ENCODE data around the gene DUSP22.

The DUSP22 gene

GRCh38 chr6:384898-385297 lies 92.6 kb downstream of the DUSP22 start:
- DNase-seq, result no peak

GRCh38 chr6:385614-386013 lies 93.3 kb downstream of the DUSP22 start:
- DNase-seq, result no peak

- DNase-seq, result no peak
These were observed 94.5 kb downstream of the DUSP22 start for GRCh38 chr6:386688-387266.

DNA sequence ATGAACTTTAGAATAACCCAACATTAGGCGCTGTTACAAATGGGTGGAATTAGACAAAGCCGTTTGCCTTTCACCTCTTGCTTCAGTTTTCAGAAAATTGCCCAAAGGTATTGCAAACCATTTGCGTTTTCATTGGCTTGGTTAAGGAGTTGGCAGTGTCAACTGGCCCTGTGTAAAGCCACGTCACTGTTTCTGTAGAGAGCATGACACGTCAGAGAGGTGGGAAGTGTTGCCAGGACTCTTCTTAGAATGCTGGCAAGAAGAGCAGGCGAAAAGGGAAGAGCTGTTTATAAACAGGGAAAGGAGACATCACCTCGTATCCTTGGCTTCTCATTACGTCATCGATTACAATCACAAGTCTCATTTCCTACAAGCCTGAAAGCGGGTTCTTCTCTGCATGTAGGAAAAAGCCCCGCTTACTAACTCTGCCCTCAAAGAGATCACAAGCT lies 95.0 kb downstream of the DUSP22 start:
- DNase-seq, result no peak

DNA sequence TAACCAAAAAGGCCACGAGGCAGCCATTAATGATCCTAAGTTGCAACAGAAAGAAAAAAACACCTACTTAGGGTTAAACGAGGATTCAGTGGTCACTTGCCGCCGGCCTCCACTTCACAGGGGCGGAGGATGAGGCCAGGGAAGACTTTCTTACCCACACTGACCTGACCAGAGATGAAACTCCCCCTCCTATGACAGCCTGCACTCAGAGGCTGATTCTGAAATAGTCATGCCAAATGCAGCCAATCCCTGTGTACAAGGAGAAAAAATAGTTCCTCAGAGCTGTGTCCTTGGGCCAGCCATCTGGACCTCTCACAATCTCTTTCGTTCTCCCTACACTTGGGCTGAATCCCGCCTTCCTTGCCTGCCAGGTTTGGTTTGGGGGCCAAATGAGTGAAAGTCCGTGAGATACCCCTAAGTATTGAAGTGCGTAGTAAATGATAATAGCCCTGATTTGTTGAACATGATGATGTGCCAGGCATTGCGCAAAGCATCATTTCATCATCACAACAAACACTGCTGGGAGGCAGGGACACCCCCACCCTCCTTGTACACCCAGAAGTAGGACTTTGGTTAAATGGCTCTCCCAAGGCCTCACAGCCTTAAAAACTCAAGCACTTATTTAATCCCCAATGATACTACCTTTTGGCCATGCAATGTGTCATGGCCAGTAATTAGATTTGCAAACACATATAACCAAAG lies 96.1 kb downstream of the DUSP22 start:
- DNase-seq, result no peak

DNA sequence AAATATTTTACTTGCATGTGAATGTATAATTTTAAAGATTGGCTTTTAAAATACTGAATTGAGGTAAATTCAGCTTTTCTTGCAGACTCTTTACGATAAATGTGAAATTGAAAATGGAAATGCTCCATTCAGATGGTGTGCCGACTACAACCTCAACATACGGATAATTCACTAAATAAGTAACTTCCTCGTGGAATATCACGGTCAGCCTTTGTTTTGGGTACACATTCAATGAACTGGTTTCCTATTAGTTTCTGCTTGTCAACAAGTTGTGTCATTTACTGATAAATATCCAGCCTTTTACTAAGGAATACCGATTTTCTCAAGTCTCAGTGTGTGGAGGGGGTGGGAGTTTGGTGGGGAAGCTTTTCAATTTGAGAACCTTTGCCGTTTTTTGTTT lies 96.9 kb downstream of the DUSP22 start:
- DNase-seq, result no peak

DNA sequence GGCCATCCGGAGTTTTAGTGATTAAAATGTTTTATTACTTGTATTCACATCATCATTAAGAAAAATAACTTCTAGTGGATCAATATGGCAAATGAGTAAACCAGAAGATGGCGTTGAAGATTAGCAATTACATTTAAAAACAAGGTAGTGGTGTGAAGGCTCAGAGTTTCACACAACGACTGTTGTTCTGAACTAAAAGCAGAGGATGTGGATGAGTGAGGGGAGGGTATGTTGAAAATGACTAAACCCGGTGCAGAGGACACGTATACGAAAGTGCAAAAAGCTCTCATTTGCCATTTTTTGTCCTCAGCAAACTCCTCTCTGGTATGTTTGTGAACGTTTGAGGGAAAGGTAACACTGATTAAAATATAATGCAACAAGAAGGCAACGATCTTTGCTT lies 97.3 kb downstream of the DUSP22 start:
- no peak for DNase-seq

GRCh38 chr6:390914-391558 lies 98.7 kb downstream of the DUSP22 start:
- peak; percentile 58 for DNase-seq

- DNase-seq, result peak; percentile 59
These were observed 99.5 kb downstream of the DUSP22 start, which contains the start of gene IRF4 for GRCh38 chr6:391559-392440. TSS of gene IRF4 (plus strand) at chr6:391752. CDS start at chr6:393153, 1,401 bp downstream.

- DNase-seq, result peak; percentile 65
These were observed 100.4 kb downstream of the DUSP22 start for GRCh38 chr6:392441-393390.

DNA sequence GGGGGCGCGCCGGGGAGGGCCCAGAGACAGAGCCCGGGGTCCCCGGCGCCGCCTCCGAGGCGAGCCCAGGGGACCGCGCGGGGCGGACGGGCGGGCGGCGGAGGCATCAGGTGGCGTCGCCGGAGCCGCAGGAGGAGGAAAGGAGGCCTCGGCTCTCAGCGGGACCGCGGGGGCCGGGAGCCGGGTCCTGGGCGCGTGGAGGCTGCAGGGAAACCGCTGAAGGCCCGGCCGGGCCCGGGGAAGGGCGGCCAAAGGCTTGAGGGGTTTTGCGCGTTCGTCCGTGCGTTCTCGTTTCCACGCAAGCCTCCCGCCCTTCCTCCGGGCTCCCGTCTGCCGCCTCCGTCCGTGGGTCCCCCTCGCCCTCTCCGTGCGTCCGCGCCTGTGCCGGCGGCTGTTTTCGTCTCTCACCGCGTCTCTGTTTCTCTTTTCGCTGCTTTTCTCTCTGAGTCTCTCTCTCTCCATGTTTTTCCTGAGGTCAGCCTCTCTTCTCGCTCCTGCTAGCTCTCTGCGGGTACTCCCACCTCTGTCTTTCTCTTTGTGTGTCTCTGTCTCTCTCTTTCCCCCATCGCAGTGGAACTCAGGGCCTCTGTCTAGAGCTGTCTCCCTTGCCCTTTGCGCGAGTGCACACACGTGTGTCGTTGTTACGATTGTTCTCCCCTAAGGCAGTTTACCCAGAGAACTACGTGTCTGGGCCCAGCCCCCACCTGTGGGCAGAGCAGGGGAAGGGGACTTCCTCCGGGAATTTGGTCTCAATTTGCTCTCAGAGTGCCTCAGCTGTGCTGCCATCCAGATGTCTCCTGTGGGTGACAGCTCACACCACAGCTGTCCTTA lies 101.3 kb downstream of the DUSP22 start:
- peak; percentile 52 for DNase-seq

GRCh38 chr6:394641-395289 lies 102.5 kb downstream of the DUSP22 start:
- no peak for DNase-seq

DNA sequence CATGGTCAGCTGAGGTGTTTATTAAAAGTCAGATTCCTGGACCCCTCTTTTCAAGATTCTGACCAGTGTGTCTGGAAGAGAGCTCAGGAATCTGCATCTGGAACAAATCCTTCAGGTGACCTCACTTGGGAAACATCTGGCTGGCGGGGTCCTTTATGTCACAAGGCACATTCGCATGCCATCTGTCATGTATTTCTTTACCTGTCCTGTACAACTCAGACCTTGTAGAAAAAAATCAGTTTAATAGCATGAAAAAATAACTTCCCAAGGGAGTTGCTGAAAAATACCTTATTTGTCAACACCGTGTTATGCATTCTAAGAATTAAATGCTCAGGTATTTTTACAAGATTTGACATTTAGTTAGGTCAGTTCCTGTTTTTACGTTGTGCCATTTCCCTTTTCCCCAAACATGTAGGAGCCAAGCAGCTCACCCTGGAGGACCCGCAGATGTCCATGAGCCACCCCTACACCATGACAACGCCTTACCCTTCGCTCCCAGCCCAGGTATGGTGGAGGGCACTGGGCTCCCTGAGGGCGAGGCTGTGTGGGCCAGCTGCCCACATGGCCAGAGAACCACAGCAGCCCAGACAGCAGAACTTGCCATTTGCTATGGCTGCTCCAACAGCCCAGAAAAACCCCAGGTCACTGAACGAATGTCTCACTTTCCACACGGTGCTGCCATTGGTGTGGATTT lies 103.3 kb downstream of the DUSP22 start:
- DNase-seq, result no peak

- DNase-seq, result no peak
These were observed 103.8 kb downstream of the DUSP22 start for GRCh38 chr6:396126-396520.

GRCh38 chr6:397056-397455 lies 104.8 kb downstream of the DUSP22 start:
- DNase-seq, result no peak

- no peak for DNase-seq
These were observed 105.3 kb downstream of the DUSP22 start for GRCh38 chr6:397604-398003.

GRCh38 chr6:398065-398464 lies 105.8 kb downstream of the DUSP22 start:
- DNase-seq, result no peak

DNA sequence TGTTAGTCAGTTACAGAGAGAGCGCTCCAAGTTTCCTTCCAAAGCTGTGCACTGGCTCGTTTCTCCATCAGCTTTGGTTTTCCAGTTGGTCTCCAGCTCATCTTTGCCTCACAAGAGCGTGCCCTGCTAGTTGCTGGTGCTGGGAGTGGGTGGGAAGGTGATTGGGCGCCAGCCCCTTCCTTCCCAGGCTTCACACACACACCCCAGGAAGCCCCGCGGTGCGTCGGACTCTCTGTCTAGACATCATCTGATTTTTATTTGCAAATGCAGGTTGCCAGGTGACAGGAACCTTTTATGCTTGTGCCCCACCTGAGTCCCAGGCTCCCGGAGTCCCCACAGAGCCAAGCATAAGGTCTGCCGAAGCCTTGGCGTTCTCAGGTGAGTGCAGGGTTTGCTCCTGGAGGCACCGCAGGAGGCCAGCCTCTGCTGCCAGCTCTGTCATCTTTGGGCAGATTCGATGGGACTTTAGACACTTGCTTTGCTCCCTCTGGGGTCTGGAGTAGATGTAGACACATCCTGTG lies 106.3 kb downstream of the DUSP22 start:
- no peak for DNase-seq

GRCh38 chr6:399785-400534 lies 107.7 kb downstream of the DUSP22 start:
- DNase-seq, result no peak

Data from eye (tissue), 1 donor.